H1 (cell line): ENCODE measurements around the gene PRR23B. TPM values are rescaled to one million over a fixed set of nuclear protein-coding genes. Genes with fewer than 3 reads are reported as not detected.

ENCODE experiments used
- PHF8 ChIP-seq: fragments of 200-600 bp; sonication (generic); conservative IDR thresholded peaks from 2 replicates; pipeline ENCODE4 v1.7.1; 2012; ENCODE audit warnings: low read depth, mild to moderate bottlenecking, inconsistent platforms, low read length, moderate library complexity
- polyA plus RNA-seq, 7 experiments: library from polyadenylated mRNA; depleted of rRNA in 3 of 7; stranded (reverse) in 5 of 7; unstranded in 2 of 7; fragments of >200 nt in 5 of 7; fragments of 200-250 nt in 2 of 7; gene quantifications; 1 replicate in 5 of 7; 2 replicates in 1 of 7; 4 replicates in 1 of 7; pipeline versions ENCODE4 v1.2.1 to v1.2.3, GENCODE V29; 2011 to 2013; ENCODE audit warnings: missing spikeins in 2 of 7, mixed read lengths in 2 of 7
- total RNA-seq: library from RNA; stranded (reverse); fragmentation: NEBNext Ultra II Directional; extraction: Animal tissue kit (Norgen Biotek cat#: 25700); gene quantifications from 2 replicates; pipeline ENCODE4 v1.2.1, GENCODE V29; 2021

Gene PRR23B
- total and polyA plus RNA-seq, 2 of the 8 experiments (the other 6 are each of a cell fraction or from before 2014, with no cell fraction given) = not detected

- no peak for TF ChIP-seq PHF8
These were observed 14.5 kb downstream of the PRR23B start, which contains the start of gene PRR23A (continued) for GRCh38 chr3:139006051-139006716.
